Chondrocyte (in vitro differentiated cells): ENCODE data around the gene IL36RN. TPM values are rescaled to one million over a fixed set of nuclear protein-coding genes. Genes with fewer than 3 reads are reported as not detected.

Source experiments
- DNase-seq: peaks from one replicate; pipeline ENCODE4 v3.0.0; 2021; ENCODE audit warnings: mixed read lengths, low spot score
- H3K27ac Mint-ChIP-seq: one replicate; pipeline ENCODE4 v1.8.0; 2021; ENCODE audit warnings: mild to moderate bottlenecking, moderate library complexity, mixed read lengths; ENCODE audit not compliant: unreplicated experiment
- H3K27me3 Mint-ChIP-seq: 2 replicates; pipeline ENCODE4 v1.8.0; 2021; ENCODE audit warnings: low read depth, mixed read lengths
- H3K36me3 Mint-ChIP-seq: 2 replicates; pipeline ENCODE4 v1.8.0; 2021; ENCODE audit warnings: low read depth, mixed read lengths
- H3K4me1 Mint-ChIP-seq: 2 replicates; pipeline ENCODE4 v1.8.0; 2021; ENCODE audit warnings: low read depth, mild to moderate bottlenecking, mixed read lengths
- H3K4me3 Mint-ChIP-seq: one replicate; pipeline ENCODE4 v1.8.0; 2021; ENCODE audit warnings: mild to moderate bottlenecking, moderate library complexity, mixed read lengths; ENCODE audit not compliant: unreplicated experiment
- H3K9me3 Mint-ChIP-seq: 2 replicates; pipeline ENCODE4 v1.8.0; 2021; ENCODE audit warnings: low read depth, mixed read lengths
- total RNA-seq: library from RNA; stranded (reverse); gene quantifications from 3 replicates; pipeline ENCODE4 v1.2.1, GENCODE V29; 2021
- TF ChIP-seq, protein P1 (sequence below): fragments of 200-600 bp; sonication (generic); IDR thresholded peaks from 2 replicates; pipeline ENCODE4 v1.5.0; 2021; ENCODE audit warnings: antibody characterized with exemption, mild to moderate bottlenecking, moderate library complexity

Gene IL36RN
- total RNA-seq, 1 donor from 2014 or later = not detected

GRCh38 chr2:113060396-113060795 is 1.4 kb downstream of the IL36RN start:
- no peak overlapping the region for H3K4me3 Mint-ChIP-seq
- peaks cover 15% of the 10 kb centered on the region for H3K9me3 Mint-ChIP-seq
- no peaks in the 10 kb centered on the region for H3K36me3 Mint-ChIP-seq
- no peak overlapping the region for H3K27ac Mint-ChIP-seq
- no peaks in the 10 kb centered on the region for H3K4me1 Mint-ChIP-seq
- peaks cover 31% of the 10 kb centered on the region for H3K27me3 Mint-ChIP-seq
- DNase-seq = no peak
- TF ChIP-seq, protein P1, sequence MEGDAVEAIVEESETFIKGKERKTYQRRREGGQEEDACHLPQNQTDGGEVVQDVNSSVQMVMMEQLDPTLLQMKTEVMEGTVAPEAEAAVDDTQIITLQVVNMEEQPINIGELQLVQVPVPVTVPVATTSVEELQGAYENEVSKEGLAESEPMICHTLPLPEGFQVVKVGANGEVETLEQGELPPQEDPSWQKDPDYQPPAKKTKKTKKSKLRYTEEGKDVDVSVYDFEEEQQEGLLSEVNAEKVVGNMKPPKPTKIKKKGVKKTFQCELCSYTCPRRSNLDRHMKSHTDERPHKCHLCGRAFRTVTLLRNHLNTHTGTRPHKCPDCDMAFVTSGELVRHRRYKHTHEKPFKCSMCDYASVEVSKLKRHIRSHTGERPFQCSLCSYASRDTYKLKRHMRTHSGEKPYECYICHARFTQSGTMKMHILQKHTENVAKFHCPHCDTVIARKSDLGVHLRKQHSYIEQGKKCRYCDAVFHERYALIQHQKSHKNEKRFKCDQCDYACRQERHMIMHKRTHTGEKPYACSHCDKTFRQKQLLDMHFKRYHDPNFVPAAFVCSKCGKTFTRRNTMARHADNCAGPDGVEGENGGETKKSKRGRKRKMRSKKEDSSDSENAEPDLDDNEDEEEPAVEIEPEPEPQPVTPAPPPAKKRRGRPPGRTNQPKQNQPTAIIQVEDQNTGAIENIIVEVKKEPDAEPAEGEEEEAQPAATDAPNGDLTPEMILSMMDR = no peak

DNA sequence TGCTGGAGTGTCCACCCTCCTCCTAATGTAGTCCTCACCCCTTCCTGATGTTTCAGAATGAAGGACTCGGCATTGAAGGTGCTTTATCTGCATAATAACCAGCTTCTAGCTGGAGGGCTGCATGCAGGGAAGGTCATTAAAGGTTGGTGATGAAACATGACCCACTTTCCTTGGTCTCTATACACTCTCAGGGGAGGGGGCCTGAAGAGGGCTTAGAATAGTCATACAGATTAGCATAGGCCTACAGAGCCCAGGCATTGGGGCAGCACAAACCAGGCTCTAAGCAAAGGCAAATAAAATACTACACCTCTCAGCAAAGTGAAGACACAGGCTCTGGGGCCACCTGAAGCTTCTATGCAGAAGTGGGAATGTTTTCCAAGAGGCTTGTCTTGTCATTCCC is 1.8 kb downstream of the IL36RN start:
- peaks cover 31% of the 10 kb centered on the region for H3K27me3 Mint-ChIP-seq
- no peaks in the 10 kb centered on the region for H3K36me3 Mint-ChIP-seq
- H3K27ac Mint-ChIP-seq = no peak overlapping the region
- H3K4me1 Mint-ChIP-seq = no peaks in the 10 kb centered on the region
- no peak for DNase-seq
- TF ChIP-seq, protein P1 = no peak
- H3K4me3 Mint-ChIP-seq = no peak overlapping the region
- H3K9me3 Mint-ChIP-seq = peaks cover 13% of the 10 kb centered on the region

DNA sequence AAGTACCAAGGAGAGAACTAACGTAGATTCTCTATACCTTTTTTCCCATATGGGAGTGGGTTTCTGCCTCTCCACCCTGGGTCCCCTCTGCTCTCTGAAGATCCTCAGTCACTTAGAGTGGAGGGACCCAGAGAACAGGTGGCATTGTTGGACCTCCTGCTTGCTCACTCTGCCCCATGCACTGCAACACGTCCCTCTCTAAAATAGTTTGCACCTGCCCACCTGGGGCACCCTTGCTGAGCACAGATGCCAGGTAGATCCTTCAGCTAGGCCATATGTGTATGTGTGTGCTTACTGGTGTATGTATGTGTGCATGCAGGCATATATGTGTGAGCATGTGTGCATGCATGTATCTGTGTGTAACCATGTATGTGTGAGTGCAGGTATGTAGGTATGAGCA is 2.2 kb downstream of the IL36RN start:
- Mint-ChIP-seq H3K27me3 (peaks cover 29% of the 10 kb centered on the region), H3K36me3 (no peaks in the 10 kb centered on the region), H3K27ac (no peak overlapping the region), H3K9me3 (peaks cover 8% of the 10 kb centered on the region), H3K4me1 (no peaks in the 10 kb centered on the region), H3K4me3 (no peak overlapping the region)
- TF ChIP-seq, protein P1 = no peak
- DNase-seq = no peak

- no peak for DNase-seq
Measured at GRCh38 chr2:113061896-113062770, 3.1 kb downstream of the IL36RN start.

DNA sequence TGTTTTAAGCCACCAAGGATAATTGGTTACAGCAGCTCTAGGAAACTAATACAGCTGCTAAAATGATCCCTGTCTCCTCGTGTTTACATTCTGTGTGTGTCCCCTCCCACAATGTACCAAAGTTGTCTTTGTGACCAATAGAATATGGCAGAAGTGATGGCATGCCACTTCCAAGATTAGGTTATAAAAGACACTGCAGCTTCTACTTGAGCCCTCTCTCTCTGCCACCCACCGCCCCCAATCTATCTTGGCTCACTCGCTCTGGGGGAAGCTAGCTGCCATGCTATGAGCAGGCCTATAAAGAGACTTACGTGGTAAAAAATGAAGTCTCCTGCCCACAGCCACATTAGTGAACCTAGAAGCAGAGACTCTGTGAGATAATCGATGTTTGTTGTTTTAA is 5.3 kb downstream of the IL36RN start:
- TF ChIP-seq, protein P1 = no peak
- Mint-ChIP-seq H3K9me3 (peaks cover 9% of the 10 kb centered on the region), H3K4me1 (no peaks in the 10 kb centered on the region), H3K27me3 (peaks cover 36% of the 10 kb centered on the region), H3K4me3 (no peak overlapping the region), H3K27ac (no peak overlapping the region), H3K36me3 (no peaks in the 10 kb centered on the region)
- DNase-seq = no peak

More at GRCh38 chr2:113061896-113062770, 3.1 kb downstream of the IL36RN start:
- H3K9me3 Mint-ChIP-seq = peaks cover 9% of the 10 kb centered on the region
- H3K27ac Mint-ChIP-seq = no peak overlapping the region
- no peak overlapping the region for H3K4me3 Mint-ChIP-seq
- TF ChIP-seq, protein P1 = no peak
- H3K36me3 Mint-ChIP-seq = no peaks in the 10 kb centered on the region
- peaks cover 32% of the 10 kb centered on the region for H3K27me3 Mint-ChIP-seq
- no peaks in the 10 kb centered on the region for H3K4me1 Mint-ChIP-seq
